OCI-LY7 (cell line): Measurements from ENCODE around the gene CABP1. TPM values are rescaled to one million over a fixed set of nuclear protein-coding genes. Genes with fewer than 3 reads are reported as not detected.
"Not testable (repeated sequence)": the region's sequence is repeated elsewhere in the genome, so short reads cannot be mapped to it uniquely, and the experiment has no call there.

Experiments used
- BruUV-seq: library from RNA; stranded (reverse); fragments of 400-500 nt; replicated peaks from 2 replicates; lab custom pipeline; 2021; lab: Mats Ljungman, UMichigan
- CTCF ChIA-PET: fragments of 300-600 bp; sonication (Branson Sonifier 250); formaldehyde crosslinking; loops from one replicate; lab custom pipeline; 2022; ENCODE audit warnings: antibody characterized with exemption; ENCODE audit not compliant: unreplicated experiment; lab: Charles Lee
- POLR2A ChIA-PET: fragments of 300-600 bp; sonication (Branson Sonifier 250); formaldehyde crosslinking; loops from one replicate; lab custom pipeline; 2022; ENCODE audit warnings: antibody characterized with exemption; lab: Charles Lee
- DNase-seq: peaks from one replicate; pipeline ENCODE4 v3.0.0-alpha.2; 2015; ENCODE audit warnings: low spot score
- H2AFZ ChIP-seq: fragments of 200-600 bp; sonication (generic), shearing (Covaris generic); 2 replicates; pipeline ENCODE4 v1.6.1; 2014; ENCODE audit warnings: mild to moderate bottlenecking, antibody characterized with exemption, low read length, moderate library complexity
- H3K27ac ChIP-seq: fragments of 200-600 bp; sonication (generic); 2 replicates; pipeline ENCODE4 v1.5.1; 2014; ENCODE audit warnings: mixed run types, low read depth, mild to moderate bottlenecking, moderate library complexity, low read length, inconsistent platforms; ENCODE audit not compliant: poor library complexity, severe bottlenecking
- H3K36me3 ChIP-seq: fragments of 200-600 bp; sonication (generic); 2 replicates; pipeline ENCODE4 v1.6.1; 2014; ENCODE audit warnings: mild to moderate bottlenecking, antibody characterized with exemption, low read length, moderate library complexity, mixed read lengths; ENCODE audit not compliant: insufficient read depth
- H3K4me1 ChIP-seq: fragments of 200-600 bp; sonication (generic); 2 replicates; pipeline ENCODE4 v1.5.1; 2014; ENCODE audit warnings: mild to moderate bottlenecking, low read length; ENCODE audit not compliant: insufficient read depth, poor library complexity, severe bottlenecking
- H3K4me2 ChIP-seq: fragments of 200-600 bp; sonication (generic); 2 replicates; pipeline ENCODE4 v1.6.1; 2014; ENCODE audit warnings: mild to moderate bottlenecking, low read length
- H3K4me3 ChIP-seq: fragments of 200-600 bp; sonication (generic); 2 replicates; pipeline ENCODE4 v1.5.1; 2014; ENCODE audit warnings: mild to moderate bottlenecking, low read depth, low read length; ENCODE audit not compliant: poor library complexity, severe bottlenecking
- H3K79me2 ChIP-seq: fragments of 200-600 bp; sonication (generic); 2 replicates; pipeline ENCODE4 v1.6.1; 2016; ENCODE audit warnings: low read depth, mild to moderate bottlenecking, low read length, moderate library complexity, mixed read lengths; ENCODE audit not compliant: insufficient read depth
- H3K9me2 ChIP-seq: fragments of 200-600 bp; sonication (generic); 2 replicates; pipeline ENCODE4 v1.6.1; 2016; ENCODE audit warnings: mild to moderate bottlenecking, low read length, mixed read lengths; ENCODE audit not compliant: insufficient read depth
- H3K9me3 ChIP-seq: fragments of 200-600 bp; sonication (generic); 2 replicates; pipeline ENCODE4 v1.6.1; 2014; ENCODE audit warnings: mild to moderate bottlenecking, mixed run types, low read length, mixed read lengths
- H4K20me1 ChIP-seq: fragments of 200-600 bp; sonication (generic); 2 replicates; pipeline ENCODE4 v1.6.1; 2014; ENCODE audit warnings: mild to moderate bottlenecking, antibody characterized with exemption, low read length, moderate library complexity, mixed read lengths; ENCODE audit not compliant: insufficient read depth
- CTCF ChIP-seq: fragments of 200-600 bp; sonication (generic); conservative IDR thresholded peaks from 2 replicates; pipeline ENCODE4 v1.5.1; 2014; ENCODE audit warnings: mild to moderate bottlenecking, antibody characterized with exemption, low read length, moderate library complexity, mixed read lengths
- EZH2phosphoT487 ChIP-seq: fragments of 200-600 bp; sonication (generic); IDR thresholded peaks from 2 replicates; pipeline ENCODE4 v1.6.1; 2018; ENCODE audit warnings: low read depth, borderline replicate concordance, mild to moderate bottlenecking, mixed run types, antibody characterized with exemption, low read length, moderate library complexity, mixed read lengths
- intact Hi-C: fragments of 100-400 bp; cut with micrococcal nuclease; formaldehyde crosslinking; loops from one replicate; pipeline ENCODE4 v1.10.0; 2022; ENCODE audit not compliant: unreplicated experiment
- total RNA-seq, 2 experiments: library from RNA; depleted of rRNA in 1 of 2; stranded (reverse); fragments of >200 nt in 1 of 2; shearing (Covaris generic) in 1 of 2; gene quantifications; 2 replicates each; pipeline ENCODE4 v1.2.3, GENCODE V29; 2014 to 2022

CABP1 gene
- total RNA-seq, 2 experiments from 2014 or later = 0.79 to 3.8 TPM

DNA sequence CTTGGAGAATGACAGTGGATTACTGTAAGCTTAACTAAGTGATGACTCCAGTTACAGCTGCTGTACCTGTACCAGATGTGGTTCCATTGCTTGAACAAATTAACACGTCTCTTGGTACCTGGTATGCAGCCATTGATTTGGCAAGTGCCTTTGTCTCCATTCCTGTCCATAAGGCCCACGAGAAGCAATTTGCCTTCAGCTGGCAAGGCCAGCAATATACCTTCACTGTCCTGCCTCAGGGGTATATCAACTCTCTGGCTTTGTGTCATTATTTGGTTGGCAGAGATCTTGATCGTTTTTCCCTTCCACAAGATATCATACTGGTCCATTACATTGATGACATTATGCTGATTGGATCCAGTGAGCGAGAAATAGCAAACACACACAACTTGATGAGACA is 29.9 kb upstream of the CABP1 start:
- no peak for DNase-seq
- H3K4me3 ChIP-seq = no peak overlapping the region
- no peak overlapping the region for H3K4me2 ChIP-seq
- H2AFZ ChIP-seq = no peak overlapping the region
- TF ChIP-seq EZH2phosphoT487 (no peak), CTCF (no peak)
- BruUV-seq = no TSS peak
- intact Hi-C loops = no loop called here
- H4K20me1 ChIP-seq = no peaks in the 10 kb centered on the region
- no peaks in the 10 kb centered on the region for H3K36me3 ChIP-seq
- H3K9me3 ChIP-seq = no peaks in the 10 kb centered on the region
- no peaks in the 10 kb centered on the region for H3K79me2 ChIP-seq
- POLR2A ChIA-PET = interaction anchor here (0.6 kb wide), 1 partner anchor 81 kb away, joined by 3 read pairs; no protein-coding TSS in a partner anchor
- no peak overlapping the region for H3K27ac ChIP-seq
- H3K4me1 ChIP-seq = no peaks in the 10 kb centered on the region
- CTCF ChIA-PET = no interaction called here
- H3K9me2 ChIP-seq = no peaks in the 10 kb centered on the region

DNA sequence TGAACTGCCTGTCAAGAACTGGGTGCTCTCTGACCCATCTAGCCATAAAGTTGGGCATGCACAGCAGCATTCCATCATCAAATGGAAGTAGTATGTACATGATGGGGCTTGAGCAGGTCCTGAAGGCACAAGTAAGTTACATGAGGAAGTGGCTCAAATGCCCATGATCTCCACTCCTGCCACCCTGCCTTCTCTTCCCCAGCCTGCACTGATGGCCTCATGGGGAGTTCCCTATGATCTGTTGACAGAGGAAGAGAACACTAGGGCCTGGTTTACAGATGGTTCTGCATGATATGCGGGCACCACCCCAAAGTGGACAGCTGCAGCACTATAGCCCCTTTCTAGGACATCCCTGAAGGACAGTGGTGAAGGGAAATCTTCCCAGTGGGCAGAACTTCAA is 28.9 kb upstream of the CABP1 start:
- intact Hi-C loops, H3K36me3 ChIP-seq, H3K27ac ChIP-seq, POLR2A ChIA-PET, H4K20me1 ChIP-seq, H3K9me2 ChIP-seq, H2AFZ ChIP-seq, H3K4me1 ChIP-seq, DNase-seq, H3K9me3 ChIP-seq, BruUV-seq, CTCF ChIA-PET, H3K4me2 ChIP-seq, H3K79me2 ChIP-seq, H3K4me3 ChIP-seq: not testable (repeated sequence)

- H2AFZ ChIP-seq = no peak overlapping the region
- H4K20me1 ChIP-seq = no peaks in the 10 kb centered on the region
- no peak overlapping the region for H3K4me3 ChIP-seq
- intact Hi-C loops = no loop called here
- ChIA-PET CTCF (interaction anchor here (0.6 kb wide), 1 partner anchor 100 kb away, joined by 3 read pairs; no protein-coding TSS in a partner anchor), POLR2A (no interaction called here)
- H3K27ac ChIP-seq = no peak overlapping the region
- no peak overlapping the region for H3K4me2 ChIP-seq
- no peaks in the 10 kb centered on the region for H3K9me3 ChIP-seq
- no peak for DNase-seq
- no TSS peak for BruUV-seq
- TF ChIP-seq CTCF = no peak
- no peak for TF ChIP-seq EZH2phosphoT487
- H3K79me2 ChIP-seq = no peaks in the 10 kb centered on the region
- H3K9me2 ChIP-seq = no peaks in the 10 kb centered on the region
- no peaks in the 10 kb centered on the region for H3K4me1 ChIP-seq
- H3K36me3 ChIP-seq = no peaks in the 10 kb centered on the region
Observed at GRCh38 chr12:120614848-120615247, 25.6 kb upstream of the CABP1 start.

DNA sequence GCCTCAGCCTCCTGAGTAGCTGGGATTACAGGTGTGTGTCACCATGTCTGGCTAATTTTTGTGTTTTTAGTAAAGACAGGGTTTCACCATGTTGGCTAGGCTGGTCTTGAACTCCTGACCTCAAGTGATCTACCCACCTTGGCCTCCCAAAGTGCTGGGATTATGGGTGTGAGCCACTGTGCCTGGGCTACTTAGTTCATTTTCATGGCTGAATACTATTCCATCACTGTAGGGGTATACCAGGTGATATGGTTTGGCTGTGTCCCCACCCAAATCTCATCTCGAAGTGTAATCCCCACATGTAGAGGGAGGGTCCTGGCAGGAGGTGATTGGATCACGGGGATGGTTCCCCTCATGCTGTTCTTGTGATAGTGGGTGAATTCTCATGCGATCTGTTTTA is 23.2 kb upstream of the CABP1 start:
- H2AFZ ChIP-seq, H3K27ac ChIP-seq, H3K9me3 ChIP-seq, BruUV-seq, H3K4me1 ChIP-seq, H3K79me2 ChIP-seq, CTCF ChIA-PET, intact Hi-C loops, H3K4me3 ChIP-seq, H4K20me1 ChIP-seq, DNase-seq, H3K9me2 ChIP-seq, POLR2A ChIA-PET, H3K4me2 ChIP-seq, H3K36me3 ChIP-seq: not testable (repeated sequence)

DNA sequence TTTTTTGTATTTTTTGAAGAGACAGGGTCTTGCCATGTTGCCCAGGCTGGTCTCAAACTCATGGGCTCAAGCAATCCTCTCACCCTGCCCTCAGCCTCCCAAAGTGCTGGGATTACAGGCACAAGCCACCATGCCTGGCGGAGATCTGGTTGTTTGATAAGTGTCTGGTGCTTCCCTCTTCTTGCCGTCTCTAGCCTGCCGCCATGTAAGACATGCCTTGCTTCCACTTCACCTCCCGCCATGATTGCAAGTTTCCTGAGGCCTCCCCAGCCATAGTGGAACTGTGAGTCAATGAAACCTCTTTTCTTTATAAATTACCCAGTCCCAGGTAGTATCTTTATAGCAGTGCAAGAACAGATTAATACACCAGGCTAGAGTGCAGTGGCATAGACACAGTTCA is 22.7 kb upstream of the CABP1 start:
- H3K4me1 ChIP-seq, H3K4me2 ChIP-seq, H3K9me2 ChIP-seq, CTCF ChIA-PET, H2AFZ ChIP-seq, POLR2A ChIA-PET, DNase-seq, intact Hi-C loops, H3K36me3 ChIP-seq, H3K4me3 ChIP-seq, H4K20me1 ChIP-seq, BruUV-seq, H3K79me2 ChIP-seq, H3K9me3 ChIP-seq, H3K27ac ChIP-seq: not testable (repeated sequence)
